ENCODE results near the gene MAGEA12. TPM values are rescaled to one million over a fixed set of nuclear protein-coding genes. Genes with fewer than 3 reads are reported as not detected.

The MAGEA12 gene, protein sequence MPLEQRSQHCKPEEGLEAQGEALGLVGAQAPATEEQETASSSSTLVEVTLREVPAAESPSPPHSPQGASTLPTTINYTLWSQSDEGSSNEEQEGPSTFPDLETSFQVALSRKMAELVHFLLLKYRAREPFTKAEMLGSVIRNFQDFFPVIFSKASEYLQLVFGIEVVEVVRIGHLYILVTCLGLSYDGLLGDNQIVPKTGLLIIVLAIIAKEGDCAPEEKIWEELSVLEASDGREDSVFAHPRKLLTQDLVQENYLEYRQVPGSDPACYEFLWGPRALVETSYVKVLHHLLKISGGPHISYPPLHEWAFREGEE
- not detected in 2 replicates for total RNA-seq

GRCh38 chrX:152733261-152733975, at the start of gene MAGEA12, which contains the start of gene CSAG1:
Gene MAGEA12, plus strand, starts transcription at chrX:152733757. Its CDS starts 2,405 bp downstream, at chrX:152736162.
Gene CSAG1, minus strand, starts transcription at chrX:152733721. Its CDS starts 1,261 bp downstream, at chrX:152732460.

GRCh38 chrX:152697952-152698931, 35.3 kb upstream of the MAGEA12 start, which contains the start of gene MAGEA3:
Gene MAGEA3, plus strand, starts transcription at chrX:152698794. Its CDS starts 2,039 bp downstream, at chrX:152700833.

DNA sequence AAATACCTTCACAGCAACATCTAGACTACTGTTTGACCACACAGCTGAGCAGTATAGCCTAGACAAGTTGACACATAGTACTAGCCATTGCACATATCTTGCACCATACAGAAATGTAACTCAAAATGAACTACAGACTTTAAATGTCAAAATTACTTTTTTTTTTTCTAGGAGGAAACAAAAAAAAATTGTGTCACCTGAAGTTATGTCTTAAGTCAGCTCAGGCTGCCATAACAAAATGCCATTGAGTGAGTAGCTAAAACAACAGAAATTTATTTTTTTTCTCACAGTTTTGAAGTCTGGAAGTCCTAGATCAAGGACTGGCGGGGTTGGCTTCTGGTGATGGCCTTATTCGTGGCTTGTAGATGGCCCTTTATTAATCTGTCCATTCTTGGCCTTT, 24.4 kb upstream of the MAGEA12 start, which contains the start of gene CSAG2:
Gene CSAG2 (minus strand): TSS at position 101 of the 400 bp plus-strand sequence. CDS start 161 bp downstream, outside the sequence.

DNA sequence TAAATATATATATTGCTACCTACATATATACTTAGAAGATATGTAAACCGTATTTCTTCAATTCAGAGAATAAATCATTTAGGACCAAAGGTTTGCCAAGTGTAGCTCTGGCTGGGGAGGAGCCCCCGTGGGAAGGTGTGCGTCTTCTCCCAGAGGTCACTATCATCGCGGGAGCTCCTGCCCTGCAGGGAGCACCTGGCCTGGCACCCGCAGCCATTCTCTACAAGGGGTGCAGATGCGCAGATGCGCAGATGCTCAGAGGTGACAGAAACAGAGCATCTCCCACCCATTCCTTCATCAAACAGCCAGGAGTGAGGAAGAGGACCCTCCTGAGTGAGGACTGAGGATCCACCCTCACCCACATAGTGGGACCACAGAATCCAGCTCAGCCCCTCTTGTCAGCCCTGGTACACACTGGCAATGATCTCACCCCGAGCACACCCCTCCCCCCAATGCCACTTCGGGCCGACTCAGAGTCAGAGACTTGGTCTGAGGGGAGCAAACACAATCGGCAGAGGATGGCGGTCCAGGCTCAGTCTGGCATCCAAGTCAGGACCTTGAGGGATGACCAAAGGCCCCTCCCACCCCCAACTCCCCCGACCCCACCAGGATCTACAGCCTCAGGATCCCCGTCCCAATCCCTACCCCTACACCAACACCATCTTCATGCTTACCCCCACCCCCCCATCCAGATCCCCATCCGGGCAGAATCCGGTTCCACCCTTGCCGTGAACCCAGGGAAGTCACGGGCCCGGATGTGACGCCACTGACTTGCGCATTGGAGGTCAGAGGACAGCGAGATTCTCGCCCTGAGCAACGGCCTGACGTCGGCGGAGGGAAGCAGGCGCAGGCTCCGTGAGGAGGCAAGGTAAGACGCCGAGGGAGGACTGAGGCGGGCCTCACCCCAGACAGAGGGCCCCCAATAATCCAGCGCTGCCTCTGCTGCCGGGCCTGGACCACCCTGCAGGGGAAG, 19.5 kb upstream of the MAGEA12 start, which contains the start of gene MAGEA2B:
Gene MAGEA2B (plus strand): TSS at position 814 of the 973 bp plus-strand sequence. CDS start 2,479 bp downstream, outside the sequence.

GRCh38 chrX:152753686-152754650, 20.4 kb downstream of the MAGEA12 start, which contains the start of gene MAGEA2:
Gene MAGEA2, minus strand, starts transcription at chrX:152753842. Its CDS starts 2,479 bp downstream, at chrX:152751363.

GRCh38 chrX:152758918-152759317, 25.4 kb downstream of the MAGEA12 start, which contains the start of gene CSAG3:
Gene CSAG3, plus strand, starts transcription at chrX:152759218.

GRCh38 chrX:152769549-152770289, 36.2 kb downstream of the MAGEA12 start, which contains the start of gene MAGEA6:
Gene MAGEA6, minus strand, starts transcription at chrX:152769689. Its CDS starts 2,039 bp downstream, at chrX:152767650.

Other genes with a start within 250 kb of the MAGEA12 start
- gene GABRQ, start 95.9 kb upstream of the MAGEA12 start, total RNA-seq, result 0.29 and 0.53 TPM in 2 replicates
- not detected in 2 replicates for gene MAGEA3, start 35.0 kb upstream of the MAGEA12 start, total RNA-seq
- gene CSAG2, start 24.5 kb upstream of the MAGEA12 start, total RNA-seq, result not detected in 2 replicates
- not detected in 2 replicates for gene MAGEA2B, start 19.1 kb upstream of the MAGEA12 start, total RNA-seq
- gene CSAG1, start within 50 bp of the MAGEA12 start, total RNA-seq, result not detected in 2 replicates
- gene MAGEA2, start 20.1 kb downstream of the MAGEA12 start, total RNA-seq, result not detected in 2 replicates
- not detected in 2 replicates for gene CSAG3, start 25.5 kb downstream of the MAGEA12 start, total RNA-seq
- not detected in 2 replicates for gene MAGEA6, start 35.9 kb downstream of the MAGEA12 start, total RNA-seq
- gene CETN2, start 97.0 kb downstream of the MAGEA12 start, total RNA-seq, result 60.0 and 68.2 TPM in 2 replicates
- gene NSDHL, start 97.3 kb downstream of the MAGEA12 start, total RNA-seq, result 58.7 and 72.1 TPM in 2 replicates
- gene ZNF185, start 164.3 kb downstream of the MAGEA12 start, total RNA-seq, result 2.5 and 3.2 TPM in 2 replicates